ENCODE results near the gene RGS9BP. TPM values are rescaled to one million over a fixed set of nuclear protein-coding genes. Genes with fewer than 3 reads are reported as not detected.

The RGS9BP gene
- total RNA-seq (under 1 TPM; 0.13 to 0.30 (median 0.24) TPM), polyA plus RNA-seq (not detected), total RNA-seq (0.67 reads per million)

GRCh38 chr19:32675720-32676185 is at the start of gene RGS9BP:
Gene RGS9BP (plus strand): TSS chr19:32675848. CDS start chr19:32676264, 416 bp downstream.
- CTCF ChIA-PET, result interaction anchor here (1.2 kb wide), 1 partner anchor 16 kb away, joined by 4 read pairs; the partner anchor contains the start of gene NUDT19
- H3K9me3 Mint-ChIP-seq, result no peaks in the 10 kb centered on the region
- peak within 1 kb of the TSS; percentile 97 for H3K4me3 ChIP-seq (ENCODE audit: low read length)
- H3K27me3 Mint-ChIP-seq, result peaks cover 6 to 41% (median 8%) of the 10 kb centered on the region in 5 donors
- H3K4me3 Mint-ChIP-seq, result peak within 1 kb of the TSS; percentile 87 to 96 (median 92)
- H3K27ac Mint-ChIP-seq, result peak within 1 kb of the TSS in 8 of 9 donors; percentile 57 to 86 (median 82)
- peaks cover 0 to 2% (median 0%) of the 10 kb centered on the region in 5 donors for H3K36me3 Mint-ChIP-seq
- H3K36me3 ChIP-seq (ENCODE audit: control insufficient read depth in 2 of 3, insufficient read depth in 3 of 3, low read length in 3 of 3), result no peaks in the 10 kb centered on the region
- H3K4me1 Mint-ChIP-seq, result peaks cover 22 to 41% (median 33%) of the 10 kb centered on the region in 7 donors
- H3K27ac ChIP-seq (ENCODE audit: low read depth, low read length), result peak within 1 kb of the TSS; percentile 67
- DNase-seq (peak in 8 of 9 donors; percentile 47 to 69 (median 58)), ATAC-seq (peak; percentile 54)
- intact Hi-C loops (cut with micrococcal nuclease), result loop anchor here (1.0 to 10.0 kb wide), 16 partner anchors 16 to 699 kb away; partner anchors contain the start of genes CEBPG (in 2 of the 2), DPY19L3 (in 2 of the 2), FAAP24 (in 2 of the 2) and NUDT19 (in 2 of the 2)
- H3K9me3 ChIP-seq (ENCODE audit: control insufficient read depth in 2 of 3, low read length in 3 of 3), result no peaks in the 10 kb centered on the region
- no peaks in the 10 kb centered on the region for H3K27me3 ChIP-seq (ENCODE audit: control insufficient read depth in 2 of 2, insufficient read depth in 2 of 2, low read length in 2 of 2)
- POLR2A ChIA-PET, result interaction anchor here (0.5 to 2.2 kb wide), 10 partner anchors 8 to 501 kb away, joined by 3 to 15 read pairs (median 4); partner anchors contain the start of genes DPY19L3 and NUDT19
- peaks cover 10 to 14% of the 10 kb centered on the region in 2 donors for H3K4me1 ChIP-seq (ENCODE audit: control insufficient read depth in 2 of 2, insufficient read depth in 2 of 2, low read length in 2 of 2)

- H3K27me3 ChIP-seq (ENCODE audit: control insufficient read depth in 2 of 2, insufficient read depth in 2 of 2, low read length in 2 of 2), result no peaks in the 10 kb centered on the region
- no peak overlapping the region for H3K27ac ChIP-seq (ENCODE audit: low read depth, low read length)
- H3K27me3 Mint-ChIP-seq, result no peaks in the 10 kb centered on the region
- intact Hi-C loops (cut with micrococcal nuclease), result no loop called here
- peaks cover 4 to 85% (median 12%) of the 10 kb centered on the region in 3 experiments for H3K36me3 ChIP-seq (ENCODE audit: control insufficient read depth in 2 of 3, insufficient read depth in 3 of 3, low read length in 3 of 3)
- ChIA-PET POLR2A (no interaction called here), CTCF (no interaction called here)
- peaks cover 6 to 43% (median 19%) of the 10 kb centered on the region in 5 donors for H3K36me3 Mint-ChIP-seq
- H3K27ac Mint-ChIP-seq, result no peak overlapping the region
- ATAC-seq, result no peak
- H3K4me3 Mint-ChIP-seq, result no peak overlapping the region
- DNase-seq, result no peak
- no peaks in the 10 kb centered on the region for H3K9me3 Mint-ChIP-seq
- no peaks in the 10 kb centered on the region for H3K4me1 ChIP-seq (ENCODE audit: control insufficient read depth in 2 of 2, insufficient read depth in 2 of 2, low read length in 2 of 2)
- no peaks in the 10 kb centered on the region for H3K9me3 ChIP-seq (ENCODE audit: control insufficient read depth in 2 of 3, low read length in 3 of 3)
- H3K4me3 ChIP-seq (ENCODE audit: low read length), result no peak overlapping the region
- no peaks in the 10 kb centered on the region for H3K4me1 Mint-ChIP-seq
Observed at GRCh38 chr19:32626969-32627368, 48.7 kb upstream of the RGS9BP start.

GRCh38 chr19:32627714-32628270 is 47.9 kb upstream of the RGS9BP start:
- H3K27me3 Mint-ChIP-seq, result no peaks in the 10 kb centered on the region
- CTCF ChIA-PET, result no interaction called here
- POLR2A ChIA-PET, result no interaction called here
- H3K4me1 Mint-ChIP-seq, result no peaks in the 10 kb centered on the region
- DNase-seq (no peak), ATAC-seq (no peak)
- intact Hi-C loops (cut with micrococcal nuclease), result no loop called here
- no peak overlapping the region for H3K4me3 ChIP-seq (ENCODE audit: low read length)
- peaks cover 5 to 38% (median 16%) of the 10 kb centered on the region in 5 donors for H3K36me3 Mint-ChIP-seq
- no peak overlapping the region for H3K27ac ChIP-seq (ENCODE audit: low read depth, low read length)
- no peak overlapping the region for H3K27ac Mint-ChIP-seq
- H3K4me1 ChIP-seq (ENCODE audit: control insufficient read depth in 2 of 2, insufficient read depth in 2 of 2, low read length in 2 of 2), result no peaks in the 10 kb centered on the region
- H3K9me3 ChIP-seq (ENCODE audit: control insufficient read depth in 2 of 3, low read length in 3 of 3), result no peaks in the 10 kb centered on the region
- H3K9me3 Mint-ChIP-seq, result no peaks in the 10 kb centered on the region
- no peaks in the 10 kb centered on the region for H3K27me3 ChIP-seq (ENCODE audit: control insufficient read depth in 2 of 2, insufficient read depth in 2 of 2, low read length in 2 of 2)
- H3K36me3 ChIP-seq (ENCODE audit: control insufficient read depth in 2 of 3, insufficient read depth in 3 of 3, low read length in 3 of 3), result peaks cover under 1 to 80% (median 12%) of the 10 kb centered on the region in 3 experiments
- no peak overlapping the region for H3K4me3 Mint-ChIP-seq

GRCh38 chr19:32630338-32630737 is 45.3 kb upstream of the RGS9BP start:
- H3K4me1 ChIP-seq (ENCODE audit: control insufficient read depth in 2 of 2, insufficient read depth in 2 of 2, low read length in 2 of 2), result no peaks in the 10 kb centered on the region
- no peaks in the 10 kb centered on the region for H3K27me3 Mint-ChIP-seq
- intact Hi-C loops (cut with micrococcal nuclease), result no loop called here
- peaks cover 0 to 74% (median 12%) of the 10 kb centered on the region in 3 experiments for H3K36me3 ChIP-seq (ENCODE audit: control insufficient read depth in 2 of 3, insufficient read depth in 3 of 3, low read length in 3 of 3)
- no peak overlapping the region for H3K4me3 ChIP-seq (ENCODE audit: low read length)
- DNase-seq, result no peak
- CTCF ChIA-PET, result no interaction called here
- no peaks in the 10 kb centered on the region for H3K4me1 Mint-ChIP-seq
- H3K36me3 Mint-ChIP-seq, result peaks cover 2 to 31% (median 14%) of the 10 kb centered on the region in 5 donors
- H3K4me3 Mint-ChIP-seq, result no peak overlapping the region
- H3K9me3 ChIP-seq (ENCODE audit: control insufficient read depth in 2 of 3, low read length in 3 of 3), result no peaks in the 10 kb centered on the region
- POLR2A ChIA-PET, result no interaction called here
- H3K9me3 Mint-ChIP-seq, result no peaks in the 10 kb centered on the region
- H3K27ac ChIP-seq (ENCODE audit: low read depth, low read length), result no peak overlapping the region
- no peak for ATAC-seq
- H3K27me3 ChIP-seq (ENCODE audit: control insufficient read depth in 2 of 2, insufficient read depth in 2 of 2, low read length in 2 of 2), result no peaks in the 10 kb centered on the region
- no peak overlapping the region for H3K27ac Mint-ChIP-seq

- H3K27me3 Mint-ChIP-seq, result no peaks in the 10 kb centered on the region
- Histone ChIP-seq H3K4me3 (ENCODE audit: low read length) (no peak overlapping the region), H3K27ac (ENCODE audit: low read depth, low read length) (no peak overlapping the region), H3K4me1 (ENCODE audit: control insufficient read depth in 2 of 2, insufficient read depth in 2 of 2, low read length in 2 of 2) (no peaks in the 10 kb centered on the region), H3K27me3 (ENCODE audit: control insufficient read depth in 2 of 2, insufficient read depth in 2 of 2, low read length in 2 of 2) (no peaks in the 10 kb centered on the region), H3K9me3 (ENCODE audit: control insufficient read depth in 2 of 3, low read length in 3 of 3) (no peaks in the 10 kb centered on the region), H3K36me3 (ENCODE audit: control insufficient read depth in 2 of 3, insufficient read depth in 3 of 3, low read length in 3 of 3) (peaks cover 0 to 73% (median 12%) of the 10 kb centered on the region in 3 experiments)
- intact Hi-C loops (cut with micrococcal nuclease), result no loop called here
- H3K4me3 Mint-ChIP-seq, result no peak overlapping the region
- ATAC-seq (no peak), DNase-seq (no peak)
- H3K36me3 Mint-ChIP-seq, result peaks cover 2 to 34% (median 17%) of the 10 kb centered on the region in 5 donors
- H3K4me1 Mint-ChIP-seq, result no peaks in the 10 kb centered on the region
- H3K9me3 Mint-ChIP-seq, result no peaks in the 10 kb centered on the region
- POLR2A ChIA-PET, result no interaction called here
- CTCF ChIA-PET, result interaction anchor here (0.6 kb wide), 1 partner anchor 145 kb away, joined by 3 read pairs; no protein-coding TSS in a partner anchor
- H3K27ac Mint-ChIP-seq, result no peak overlapping the region
Observed at GRCh38 chr19:32631381-32631780, 44.3 kb upstream of the RGS9BP start.

GRCh38 chr19:32637480-32637879 is 38.2 kb upstream of the RGS9BP start:
- peaks cover 2 to 15% (median 7%) of the 10 kb centered on the region in 7 donors for H3K4me1 Mint-ChIP-seq
- ATAC-seq, result no peak
- intact Hi-C loops (cut with micrococcal nuclease), result no loop called here

More at GRCh38 chr19:32637480-32637879, 38.2 kb upstream of the RGS9BP start:
- no peak for DNase-seq
- ChIA-PET CTCF (interaction anchor here (0.6 kb wide), 1 partner anchor 32 kb away, joined by 3 read pairs; no protein-coding TSS in a partner anchor), POLR2A (no interaction called here)
- Mint-ChIP-seq H3K36me3 (peaks cover 10 to 56% (median 24%) of the 10 kb centered on the region in 5 donors), H3K27ac (no peak overlapping the region), H3K27me3 (no peaks in the 10 kb centered on the region), H3K9me3 (no peaks in the 10 kb centered on the region), H3K4me3 (no peak overlapping the region)
- Histone ChIP-seq H3K9me3 (ENCODE audit: control insufficient read depth in 2 of 3, low read length in 3 of 3) (no peaks in the 10 kb centered on the region), H3K36me3 (ENCODE audit: control insufficient read depth in 2 of 3, insufficient read depth in 3 of 3, low read length in 3 of 3) (peaks cover 0 to 61% (median 0%) of the 10 kb centered on the region in 3 experiments), H3K27ac (ENCODE audit: low read depth, low read length) (no peak overlapping the region), H3K4me3 (ENCODE audit: low read length) (no peak overlapping the region), H3K4me1 (ENCODE audit: control insufficient read depth in 2 of 2, insufficient read depth in 2 of 2, low read length in 2 of 2) (peaks cover 7% of the 10 kb centered on the region in 2 donors), H3K27me3 (ENCODE audit: control insufficient read depth in 2 of 2, insufficient read depth in 2 of 2, low read length in 2 of 2) (no peaks in the 10 kb centered on the region)
